CD14-positive monocyte (primary cell): ENCODE results near the gene MED8. TPM values are rescaled to one million over a fixed set of nuclear protein-coding genes. Genes with fewer than 3 reads are reported as not detected.

Experiments used
- DNase-seq, 3 donors: peaks; one replicate each; pipeline ENCODE4 v3.0.0-alpha.2; 2011 to 2022
- H2AFZ ChIP-seq: 2 replicates; pipeline ENCODE4 v1.6.0; 2012; ENCODE audit warnings: mild to moderate bottlenecking, low read depth, low read length, inconsistent platforms; ENCODE audit not compliant: insufficient read depth, poor library complexity, severe bottlenecking
- H3K27ac ChIP-seq, 2 donors: 1 replicate in 1 of 2; 2 replicates in 1 of 2; pipeline ENCODE4 v1.5.1; 2012 to 2013; ENCODE audit warnings: low read length in 2 of 2, control low read depth in 1 of 2, inconsistent platforms in 1 of 2, low read depth in 1 of 2, mild to moderate bottlenecking in 1 of 2
- H3K27me3 ChIP-seq, 2 donors: one replicate each; pipeline versions ENCODE4 v1.6.0 to v1.6.1; 2011 to 2013; ENCODE audit warnings: low read length in 2 of 2; ENCODE audit not compliant: control insufficient read depth in 2 of 2, insufficient read depth in 2 of 2
- H3K36me3 ChIP-seq, 2 donors: replicated peaks in 1 of 2; 1 replicate in 1 of 2; 2 replicates in 1 of 2; pipeline versions ENCODE4 v1.5.1 to v1.6.1; 2012 to 2013; ENCODE audit warnings: low read length in 2 of 2, control low read depth in 1 of 2, inconsistent platforms in 1 of 2, mild to moderate bottlenecking in 1 of 2; ENCODE audit not compliant: insufficient read depth in 2 of 2, control insufficient read depth in 1 of 2
- H3K4me1 ChIP-seq, 2 donors: 1 replicate in 1 of 2; 2 replicates in 1 of 2; pipeline versions ENCODE4 v1.5.1 to v1.6.1; 2012 to 2013; ENCODE audit warnings: low read length in 2 of 2, control low read depth in 1 of 2, inconsistent platforms in 1 of 2, mild to moderate bottlenecking in 1 of 2, moderate library complexity in 1 of 2; ENCODE audit not compliant: insufficient read depth in 2 of 2, control insufficient read depth in 1 of 2
- H3K4me2 ChIP-seq: replicated peaks from 2 replicates; pipeline ENCODE3; 2012; ENCODE audit warnings: low read length, moderate library complexity, mild to moderate bottlenecking; ENCODE audit not compliant: poor library complexity, severe bottlenecking; ENCODE audit errors: extremely low read depth
- H3K4me3 ChIP-seq, 3 experiments: fragments of 200-600 bp in 1 of 3; sonication (generic) in 1 of 3; replicated peaks in 1 of 3; 1 replicate in 2 of 3; 2 replicates in 1 of 3; pipeline ENCODE4 v1.5.1; 2011 to 2013; ENCODE audit warnings: low read length in 3 of 3, mild to moderate bottlenecking in 3 of 3, control low read depth in 2 of 3, low read depth in 2 of 3, inconsistent platforms in 1 of 3, moderate library complexity in 1 of 3
- H3K79me2 ChIP-seq: 2 replicates; pipeline ENCODE4 v1.6.0; 2012; ENCODE audit warnings: mild to moderate bottlenecking, control low read depth, inconsistent platforms, low read length, moderate library complexity; ENCODE audit not compliant: insufficient read depth
- H3K9ac ChIP-seq: 2 replicates; pipeline ENCODE4 v1.6.0; 2017; ENCODE audit warnings: low read length, mild to moderate bottlenecking; ENCODE audit not compliant: insufficient read depth, poor library complexity, severe bottlenecking
- H3K9me3 ChIP-seq, 2 donors: replicated peaks in 1 of 2; 1 replicate in 1 of 2; 2 replicates in 1 of 2; pipeline versions ENCODE4 v1.5.1 to v1.6.1; 2012 to 2013; ENCODE audit warnings: low read length in 2 of 2, control low read depth in 1 of 2; ENCODE audit not compliant: control insufficient read depth in 1 of 2, insufficient read depth in 1 of 2
- H4K20me1 ChIP-seq: 2 replicates; pipeline ENCODE4 v1.6.0; 2012; ENCODE audit warnings: mild to moderate bottlenecking, low read length, control low read depth, moderate library complexity; ENCODE audit not compliant: insufficient read depth
- H3K27ac Mint-ChIP-seq, 7 donors: one replicate each; pipeline ENCODE4 v1.8.0; 2020; ENCODE audit warnings: mild to moderate bottlenecking in 7 of 7, mixed read lengths in 7 of 7, moderate library complexity in 6 of 7, inconsistent platforms in 2 of 7
- H3K27me3 Mint-ChIP-seq, 3 donors: one replicate each; pipeline ENCODE4 v1.8.0; 2021 to 2022; ENCODE audit warnings: low read depth in 3 of 3, mild to moderate bottlenecking in 3 of 3, mixed read lengths in 3 of 3, moderate library complexity in 3 of 3, inconsistent platforms in 1 of 3
- H3K36me3 Mint-ChIP-seq, 2 donors: one replicate each; pipeline ENCODE4 v1.8.0; 2020; ENCODE audit warnings: mixed read lengths in 2 of 2, inconsistent platforms in 1 of 2, mild to moderate bottlenecking in 1 of 2
- H3K4me1 Mint-ChIP-seq: one replicate; pipeline ENCODE4 v1.8.0; 2020; ENCODE audit warnings: mild to moderate bottlenecking, mixed read lengths
- H3K4me3 Mint-ChIP-seq, 2 donors: one replicate each; pipeline ENCODE4 v1.8.0; 2020; ENCODE audit warnings: mild to moderate bottlenecking in 2 of 2, mixed read lengths in 2 of 2, moderate library complexity in 1 of 2
- H3K9me3 Mint-ChIP-seq, 7 donors: one replicate each; pipeline ENCODE4 v1.8.0; 2020 to 2022; ENCODE audit warnings: mixed read lengths in 7 of 7, mild to moderate bottlenecking in 6 of 7, moderate library complexity in 6 of 7, inconsistent platforms in 2 of 7
- CTCF ChIP-seq: fragments of 200-600 bp; IDR thresholded peaks from one replicate; pipeline ENCODE4 v1.8.0; 2022; ENCODE audit warnings: antibody characterized with exemption, mild to moderate bottlenecking
- WGBS: methylation state at CpG from one replicate; pipeline ENCODE4 v1.1.5; 2013; ENCODE audit warnings: missing lambda C conversion rate; ENCODE audit not compliant: insufficient coverage; 5-methylcytosine and 5-hydroxymethylcytosine counted together
- intact Hi-C, 2 donors: fragments of 100-400 bp; cut with micrococcal nuclease; formaldehyde crosslinking; loops; one replicate each; pipeline versions ENCODE4 v1.15.0 to v1.15.1; 2023
- polyA plus RNA-seq, 3 donors: library from polyadenylated mRNA; depleted of rRNA in 1 of 3; unstranded in 2 of 3; stranded (reverse) in 1 of 3; fragments of 300-500 nt in 2 of 3; fragments of >200 nt in 1 of 3; fragmentation: Illumina TruSeq in 2 of 3; gene quantifications; 1 replicate in 2 of 3; 2 replicates in 1 of 3; pipeline ENCODE4 v1.2.3, GENCODE V29; 2012 to 2021

MED8 gene
- polyA plus RNA-seq, 3 donors = 16.6 to 41.8 (median 40.7) TPM

GRCh38 chr1:43436371-43436770, 46.8 kb upstream of the MED8 start:
- Histone ChIP-seq H3K27ac (no peak overlapping the region), H3K27me3 (no peaks in the 10 kb centered on the region)

More at GRCh38 chr1:43436371-43436770, 46.8 kb upstream of the MED8 start:
- H3K4me3 ChIP-seq = no peak overlapping the region
- no peaks in the 10 kb centered on the region for H3K4me1 ChIP-seq
- Mint-ChIP-seq H3K4me1 (no peaks in the 10 kb centered on the region), H3K36me3 (peaks cover 93 to 94% of the 10 kb centered on the region in 2 donors), H3K27me3 (peaks cover 0 to 3% (median 2%) of the 10 kb centered on the region in 3 donors), H3K9me3 (no peaks in the 10 kb centered on the region), H3K27ac (peak overlapping the region in 1 of 7 donors; percentile 55), H3K4me3 (no peak overlapping the region)
- no peak overlapping the region for H3K4me2 ChIP-seq
- H4K20me1 ChIP-seq = no peaks in the 10 kb centered on the region
- TF ChIP-seq CTCF = no peak
- H3K36me3 ChIP-seq = peaks cover 82 to 100% of the 10 kb centered on the region in 2 donors
- H3K9me3 ChIP-seq = no peaks in the 10 kb centered on the region
- no peak overlapping the region for H3K9ac ChIP-seq
- H3K79me2 ChIP-seq = no peaks in the 10 kb centered on the region
- WGBS = 100% methylated on average over 3 of the region's 3 CpGs
- no peak overlapping the region for H2AFZ ChIP-seq
- intact Hi-C loops = no loop called here
- no peak for DNase-seq
